HG02885 (cell line): ENCODE results near the gene CHST9.
"Not testable (repeated sequence)": the region's sequence is repeated elsewhere in the genome, so short reads cannot be mapped to it uniquely, and the experiment has no call there.

ENCODE experiments used
- ATAC-seq: cut with Tn5 transposase; IDR thresholded peaks from one replicate; pipeline ENCODE4 v1.9.1; 2021; ENCODE audit warnings: mild to moderate bottlenecking; ENCODE audit not compliant: unreplicated experiment, poor library complexity

Gene CHST9

GRCh38 chr18:27175245-27175644 is 9.9 kb downstream of the CHST9 start:
- ATAC-seq: no peak

- ATAC-seq: no peak
Measured at GRCh38 chr18:27171993-27172392, 13.1 kb downstream of the CHST9 start.

- no peak for ATAC-seq
Measured at GRCh38 chr18:27165412-27165811, 19.7 kb downstream of the CHST9 start.

GRCh38 chr18:27164905-27165304 is 20.2 kb downstream of the CHST9 start:
- no peak for ATAC-seq

- ATAC-seq: not testable (repeated sequence)
Measured at GRCh38 chr18:27163197-27163716, 21.9 kb downstream of the CHST9 start.

- not testable (repeated sequence) for ATAC-seq
Measured at GRCh38 chr18:27149240-27149639, 35.9 kb downstream of the CHST9 start.

GRCh38 chr18:27144672-27145071 is 40.4 kb downstream of the CHST9 start:
- no peak for ATAC-seq

- ATAC-seq: no peak
Measured at GRCh38 chr18:27143580-27144287, 41.4 kb downstream of the CHST9 start.

GRCh38 chr18:27142891-27143290 is 42.2 kb downstream of the CHST9 start:
- no peak for ATAC-seq

- ATAC-seq: no peak
Measured at GRCh38 chr18:27141876-27142275, 43.2 kb downstream of the CHST9 start.

GRCh38 chr18:27138079-27138478 is 47.0 kb downstream of the CHST9 start:
- ATAC-seq: no peak

GRCh38 chr18:27136208-27136535 is 48.9 kb downstream of the CHST9 start:
- no peak for ATAC-seq

GRCh38 chr18:27135504-27136207 is 49.5 kb downstream of the CHST9 start:
- ATAC-seq: no peak

- no peak for ATAC-seq
Measured at GRCh38 chr18:27130065-27130630, 55.0 kb downstream of the CHST9 start.

GRCh38 chr18:27124196-27124595 is 60.9 kb downstream of the CHST9 start:
- no peak for ATAC-seq

GRCh38 chr18:27121108-27121507 is 64.0 kb downstream of the CHST9 start:
- ATAC-seq: no peak

- no peak for ATAC-seq
Measured at GRCh38 chr18:27120246-27120645, 64.9 kb downstream of the CHST9 start.

- no peak for ATAC-seq
Measured at GRCh38 chr18:27118973-27119372, 66.1 kb downstream of the CHST9 start.

GRCh38 chr18:27114842-27115241 is 70.3 kb downstream of the CHST9 start:
- ATAC-seq: no peak

GRCh38 chr18:27113358-27113757 is 71.8 kb downstream of the CHST9 start:
- ATAC-seq: no peak

GRCh38 chr18:27110319-27110718 is 74.8 kb downstream of the CHST9 start:
- ATAC-seq: no peak
